Neural cell (in vitro differentiated cells): ENCODE results near the gene TRPM2.

Source experiments
- EP300 ChIP-seq: fragments of 450-650 bp; conservative IDR thresholded peaks from 2 replicates; pipeline ENCODE4 v1.6.1; 2014; ENCODE audit warnings: antibody characterized with exemption, mild to moderate bottlenecking, moderate library complexity; ENCODE audit not compliant: poor library complexity, severe bottlenecking
- EZH2 ChIP-seq: fragments of 200-600, 300-800 bp; shearing (Covaris generic), sonication (generic); IDR thresholded peaks from 2 replicates; pipeline ENCODE4 v1.6.1; 2014; ENCODE audit warnings: antibody characterized with exemption, low read length, borderline replicate concordance, mild to moderate bottlenecking; ENCODE audit not compliant: insufficient read depth, poor library complexity, severe bottlenecking
- MXI1 ChIP-seq: fragments of 450-650 bp; conservative IDR thresholded peaks from 2 replicates; pipeline ENCODE4 v1.6.1; 2014; ENCODE audit warnings: antibody characterized with exemption, mild to moderate bottlenecking; ENCODE audit not compliant: poor library complexity, severe bottlenecking
- POLR2AphosphoS5 ChIP-seq: IDR thresholded peaks from 2 replicates; pipeline ENCODE4 v1.6.1; 2012
- RAD21 ChIP-seq: fragments of 450-650 bp; conservative IDR thresholded peaks from 2 replicates; pipeline ENCODE4 v1.6.1; 2014; ENCODE audit warnings: antibody characterized with exemption, mild to moderate bottlenecking, moderate library complexity
- REST ChIP-seq: IDR thresholded peaks from 2 replicates; pipeline ENCODE4 v1.6.1; 2012; ENCODE audit warnings: borderline replicate concordance
- TAF1 ChIP-seq: IDR thresholded peaks from 2 replicates; pipeline ENCODE4 v1.6.1; 2012; ENCODE audit warnings: low read depth
- TF ChIP-seq, protein P1 (sequence below): fragments of 450-650 bp; IDR thresholded peaks from 2 replicates; pipeline ENCODE4 v1.5.1; 2014; ENCODE audit warnings: antibody characterized with exemption, mild to moderate bottlenecking, moderate library complexity; ENCODE audit not compliant: poor library complexity, severe bottlenecking

DNA sequence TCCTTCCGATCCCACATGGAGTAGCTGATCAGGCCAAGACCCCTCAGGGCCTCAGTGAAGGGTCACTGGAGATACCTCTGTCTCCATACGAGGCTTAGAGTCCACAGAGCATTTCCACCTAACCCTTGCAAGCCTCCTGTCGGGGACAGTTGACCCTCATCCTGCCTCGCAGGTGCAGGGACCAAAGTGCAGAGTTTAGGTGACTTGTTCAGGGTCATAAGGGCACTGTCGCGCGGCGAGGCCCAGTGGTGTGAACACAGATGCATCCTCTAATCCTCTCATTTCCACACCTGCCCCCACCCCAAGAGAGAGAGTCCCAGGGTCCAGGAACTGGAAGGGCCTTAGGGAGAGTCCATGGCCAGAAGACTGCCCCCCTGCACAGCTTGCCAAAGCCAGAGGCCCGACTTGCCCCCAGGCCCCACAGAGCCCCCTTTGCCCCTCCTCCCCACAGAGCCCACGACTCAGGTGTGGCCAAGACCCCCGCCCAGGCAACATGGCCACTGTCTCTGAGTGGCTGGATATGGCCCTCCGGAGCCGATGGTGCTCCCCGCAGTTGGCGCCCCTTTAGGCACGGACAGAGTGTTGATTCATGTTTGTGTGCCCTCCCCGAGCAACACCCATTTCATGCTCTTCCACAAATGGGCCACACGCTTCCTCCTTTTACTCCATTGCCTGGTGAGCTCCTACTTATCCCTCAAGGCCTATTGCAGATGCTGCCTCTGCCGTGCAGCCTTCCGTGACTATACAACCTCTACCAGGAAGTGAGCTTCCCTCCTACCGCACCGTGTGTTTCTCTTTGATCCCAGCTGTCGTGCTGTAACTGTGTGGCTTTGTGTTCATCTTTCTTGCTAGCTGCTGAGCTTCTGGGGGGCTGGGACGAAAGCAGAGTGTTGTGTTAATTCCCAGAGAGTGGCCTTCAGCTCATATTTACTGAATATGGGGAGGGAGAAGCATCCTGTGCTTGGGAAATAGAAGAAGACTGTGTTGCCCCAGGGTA, 1.7 kb downstream of the TRPM2 start:
- TF ChIP-seq, protein P1, sequence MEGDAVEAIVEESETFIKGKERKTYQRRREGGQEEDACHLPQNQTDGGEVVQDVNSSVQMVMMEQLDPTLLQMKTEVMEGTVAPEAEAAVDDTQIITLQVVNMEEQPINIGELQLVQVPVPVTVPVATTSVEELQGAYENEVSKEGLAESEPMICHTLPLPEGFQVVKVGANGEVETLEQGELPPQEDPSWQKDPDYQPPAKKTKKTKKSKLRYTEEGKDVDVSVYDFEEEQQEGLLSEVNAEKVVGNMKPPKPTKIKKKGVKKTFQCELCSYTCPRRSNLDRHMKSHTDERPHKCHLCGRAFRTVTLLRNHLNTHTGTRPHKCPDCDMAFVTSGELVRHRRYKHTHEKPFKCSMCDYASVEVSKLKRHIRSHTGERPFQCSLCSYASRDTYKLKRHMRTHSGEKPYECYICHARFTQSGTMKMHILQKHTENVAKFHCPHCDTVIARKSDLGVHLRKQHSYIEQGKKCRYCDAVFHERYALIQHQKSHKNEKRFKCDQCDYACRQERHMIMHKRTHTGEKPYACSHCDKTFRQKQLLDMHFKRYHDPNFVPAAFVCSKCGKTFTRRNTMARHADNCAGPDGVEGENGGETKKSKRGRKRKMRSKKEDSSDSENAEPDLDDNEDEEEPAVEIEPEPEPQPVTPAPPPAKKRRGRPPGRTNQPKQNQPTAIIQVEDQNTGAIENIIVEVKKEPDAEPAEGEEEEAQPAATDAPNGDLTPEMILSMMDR, result no peak
- TF ChIP-seq EZH2, result no peak
- TF ChIP-seq EP300, result no peak
- no peak for TF ChIP-seq REST
- TF ChIP-seq RAD21, result no peak
- TF ChIP-seq TAF1, result no peak
- no peak for TF ChIP-seq POLR2AphosphoS5
- no peak for TF ChIP-seq MXI1
